NOMO-1 (cell line): ENCODE data around the gene KRT81.
A peak's percentile ranks its signal among the peaks of the same experiment; 100 is the strongest.
"Not testable (repeated sequence)": the region's sequence is repeated elsewhere in the genome, so short reads cannot be mapped to it uniquely, and the experiment has no call there.

Experiments
- DNase-seq, 2 experiments: peaks; one replicate each; lab custom pipeline; 2025; ENCODE audit not compliant: unreplicated experiment in 2 of 2; lab: John Stamatoyannopoulos, UW

KRT81 gene

GRCh38 chr12:52300796-52301691, 9.7 kb upstream of the KRT81 start:
- no peak for DNase-seq

- DNase-seq = no peak
These were observed 7.4 kb upstream of the KRT81 start for GRCh38 chr12:52298677-52299190.

- DNase-seq = no peak
These were observed 5.4 kb upstream of the KRT81 start for GRCh38 chr12:52296572-52297215.

DNA sequence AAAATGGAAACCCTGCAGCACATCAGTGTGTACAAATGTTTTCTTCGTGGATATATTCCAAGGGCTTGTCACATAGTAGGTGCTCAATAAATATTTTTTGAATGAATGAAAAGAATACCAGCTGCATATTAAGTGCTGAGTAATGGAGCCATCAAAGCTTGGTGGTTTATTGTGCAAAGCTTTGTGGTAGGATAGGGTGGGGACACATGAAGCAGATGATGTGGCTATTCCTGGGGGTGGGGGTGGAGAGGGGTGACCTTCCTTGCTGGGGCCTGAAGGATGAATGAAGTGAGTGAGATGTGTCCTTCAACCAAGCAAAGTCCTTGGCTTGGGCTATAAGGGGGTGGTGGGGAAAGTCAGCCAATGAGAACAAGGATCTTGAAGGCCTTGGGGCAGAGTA, 4.3 kb upstream of the KRT81 start:
- peak; percentile 56 to 73 for DNase-seq

- no peak for DNase-seq
These were observed 3.5 kb upstream of the KRT81 start for GRCh38 chr12:52294803-52295202.

DNA sequence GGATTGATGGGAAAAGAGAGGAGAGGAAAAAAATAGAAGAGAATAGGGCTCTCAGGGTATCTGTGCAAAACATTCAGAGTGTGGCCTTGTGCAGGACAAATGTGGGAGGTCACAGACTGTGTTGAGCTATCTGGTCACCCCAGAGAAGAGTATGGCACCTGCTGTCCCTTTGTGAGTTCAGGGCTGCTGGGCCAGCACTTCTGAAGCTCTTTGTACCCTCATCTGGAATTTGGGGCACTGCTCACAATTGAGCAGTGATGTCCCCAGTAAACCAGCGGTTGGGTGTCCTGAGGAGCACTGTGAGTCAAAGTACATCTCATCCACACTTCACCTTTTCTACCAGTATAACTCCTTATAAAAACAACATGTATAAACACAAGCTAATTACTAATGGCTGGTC, 2.6 kb upstream of the KRT81 start:
- DNase-seq = no peak

DNA sequence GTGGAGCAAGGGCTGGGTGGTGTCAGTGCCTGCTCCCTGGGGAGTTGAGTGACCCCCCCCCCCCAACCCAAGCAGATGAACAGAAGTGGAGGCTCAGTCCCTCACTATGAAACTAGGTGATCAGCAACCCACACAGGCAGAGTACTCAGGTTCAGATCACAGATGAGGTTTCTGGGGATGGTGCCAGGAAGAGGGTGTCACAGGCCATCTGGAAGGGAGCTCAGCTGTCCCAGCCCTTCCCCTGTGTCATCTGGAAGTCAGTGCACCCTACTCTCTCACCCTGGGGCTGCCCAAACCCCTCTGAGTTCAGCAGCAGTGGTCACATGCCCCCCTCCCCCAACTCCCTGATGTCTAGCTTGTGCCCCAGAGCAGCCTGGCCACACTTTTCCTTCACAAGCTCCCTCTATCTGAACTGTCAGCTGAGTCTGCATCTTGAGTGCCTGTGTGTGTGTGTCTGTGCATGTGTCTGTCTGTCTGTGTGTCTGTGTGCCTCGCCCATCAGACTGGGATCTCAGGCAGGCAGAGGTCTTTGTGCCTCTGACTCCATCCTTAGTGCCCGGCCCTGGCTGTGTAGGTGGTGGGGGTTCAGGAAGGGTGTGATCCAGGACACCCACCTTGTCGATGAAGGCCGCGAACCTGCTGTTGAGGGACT, 725 bp downstream of the KRT81 start:
- not testable (repeated sequence) for DNase-seq

DNA sequence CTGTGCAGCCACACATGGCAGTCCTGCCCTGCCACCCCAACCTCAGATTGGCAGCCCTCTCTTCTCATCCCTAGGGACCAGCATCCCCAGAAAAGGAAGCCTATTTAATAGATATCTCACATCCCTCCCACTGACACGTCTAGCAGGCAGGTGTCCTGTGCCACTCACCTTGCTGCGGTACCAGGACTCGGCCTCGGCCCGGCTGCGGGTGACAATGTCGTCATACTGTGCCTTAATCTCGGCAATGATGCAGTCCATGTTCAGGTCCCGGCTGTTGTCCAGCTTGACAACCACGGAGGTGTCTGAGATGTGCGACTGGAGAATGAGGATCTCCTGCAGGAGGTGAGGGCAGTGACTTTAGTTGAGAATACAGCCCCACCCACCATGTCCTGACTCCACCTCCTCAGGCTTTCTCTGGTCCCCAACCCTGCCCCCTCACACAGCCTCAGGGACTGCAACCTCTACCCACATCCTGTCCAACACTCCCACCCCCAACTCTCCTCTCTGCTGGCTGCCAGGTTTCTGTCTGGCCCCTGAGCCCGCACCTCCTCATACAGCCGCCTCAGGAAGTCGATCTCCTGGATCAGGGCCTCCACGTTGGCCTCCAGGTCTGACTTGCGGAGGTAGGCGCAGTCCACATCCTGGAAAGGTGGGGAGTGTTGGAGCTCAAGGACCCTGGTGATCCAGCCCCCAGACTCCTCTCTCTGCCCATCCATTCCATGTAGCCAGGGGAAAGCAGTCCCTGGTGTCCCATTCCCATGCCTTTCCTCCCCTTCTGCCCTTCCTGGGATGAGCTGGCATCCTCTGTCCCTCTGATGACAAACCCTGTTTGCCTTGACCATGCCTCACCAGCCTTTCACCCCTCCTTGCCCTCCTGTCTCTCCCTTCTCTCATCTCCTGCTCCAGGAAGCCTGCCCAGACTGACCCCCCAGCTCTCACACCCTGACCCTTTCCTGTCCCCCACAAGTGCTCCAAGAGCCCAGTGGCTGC, 3.2 kb downstream of the KRT81 start:
- peak in 1 of 2 experiments; percentile 10 for DNase-seq

GRCh38 chr12:52286857-52287785, 4.2 kb downstream of the KRT81 start:
- not testable (repeated sequence) for DNase-seq

DNA sequence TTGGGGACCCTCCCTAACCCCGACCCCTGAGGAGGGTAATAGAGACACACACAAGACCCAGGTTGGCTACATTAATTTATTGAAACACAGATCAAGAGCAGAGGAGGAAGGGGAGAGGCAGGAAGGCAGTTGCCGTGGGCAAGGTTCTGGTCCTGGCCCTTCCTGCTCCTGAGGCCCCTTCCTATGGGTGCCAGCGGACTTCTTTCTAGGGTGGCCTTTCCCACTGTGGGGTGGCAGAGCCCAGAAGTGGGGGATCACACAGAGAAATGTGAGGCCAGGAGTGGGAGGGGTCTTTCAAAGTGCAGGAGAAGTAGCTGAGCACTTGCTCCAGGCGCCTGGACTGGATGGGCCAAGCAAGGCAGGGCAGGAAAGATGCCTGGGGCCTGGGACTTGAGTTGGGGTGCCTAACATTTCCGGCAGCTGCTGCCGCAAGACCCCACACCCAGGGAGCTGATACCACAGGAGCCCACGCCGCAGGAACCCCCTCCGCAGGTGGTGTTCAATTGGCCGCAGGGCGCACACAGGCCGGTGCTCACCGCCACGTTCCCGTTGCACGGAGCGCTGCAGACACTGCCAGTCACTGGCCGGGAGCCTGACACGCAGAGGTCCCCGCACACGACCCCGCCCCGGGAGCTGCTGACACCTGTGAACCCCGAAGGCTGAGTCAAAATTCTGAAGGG, 5.3 kb downstream of the KRT81 start:
- DNase-seq = no peak

GRCh38 chr12:52285172-52285745, 6.1 kb downstream of the KRT81 start:
- no peak for DNase-seq

- no peak for DNase-seq
These were observed 6.7 kb downstream of the KRT81 start for GRCh38 chr12:52284562-52285171.

- DNase-seq = no peak
These were observed 10.4 kb downstream of the KRT81 start for GRCh38 chr12:52280796-52281560.

DNA sequence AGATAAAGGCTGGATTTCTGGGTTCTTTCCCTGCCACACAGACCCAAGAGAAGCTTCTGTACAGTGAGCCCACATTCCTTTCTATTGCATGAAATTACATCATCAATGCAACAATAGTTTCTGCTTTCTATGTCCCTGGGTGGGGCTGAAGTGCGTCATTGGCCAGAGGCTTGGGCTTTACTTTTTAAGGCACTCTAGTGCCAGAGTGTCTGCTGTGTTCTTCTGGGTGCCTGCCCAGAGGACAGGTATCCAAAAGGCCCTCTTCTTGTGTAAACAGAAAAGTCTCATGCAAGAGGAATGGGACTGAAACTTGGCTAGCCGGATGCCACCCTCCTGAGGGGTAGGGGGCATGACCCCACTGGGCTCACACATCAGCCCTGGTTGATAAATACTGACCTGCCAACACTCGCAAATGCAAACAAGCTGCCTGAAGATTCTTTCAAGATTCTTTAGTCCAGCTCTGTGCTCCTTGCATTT, 11.0 kb downstream of the KRT81 start:
- peak; percentile 53 to 66 for DNase-seq

- DNase-seq = no peak
These were observed 11.7 kb downstream of the KRT81 start for GRCh38 chr12:52279422-52280318.
